Lung (tissue), 12 donors: ENCODE measurements around the gene CD5L. TPM values are rescaled to one million over a fixed set of nuclear protein-coding genes. Genes with fewer than 3 reads are reported as not detected.

Experiments used
- ATAC-seq: fragments of 200-7000 bp; cut with Tn5 transposase; one replicate; pipeline ENCODE4 v1.9.1; 2020; ENCODE audit warnings: moderate number of reproducible peaks; ENCODE audit not compliant: insufficient read depth, low FRiP score
- DNase-seq, 3 donors: peaks; one replicate each; pipeline ENCODE4 v3.0.0-alpha.2; 2013 to 2017
- H3K27ac ChIP-seq, 2 donors: one replicate each; pipeline ENCODE4 v1.5.1; 2013; ENCODE audit warnings: mild to moderate bottlenecking in 2 of 2, moderate library complexity in 2 of 2, control low read depth in 1 of 2, inconsistent platforms in 1 of 2, low read depth in 1 of 2, low read length in 1 of 2
- H3K27me3 ChIP-seq, 3 donors: one replicate each; pipeline ENCODE4 v1.5.1; 2013; ENCODE audit warnings: low read length in 2 of 3; ENCODE audit not compliant: control insufficient read depth in 3 of 3, insufficient read depth in 3 of 3
- H3K36me3 ChIP-seq, 4 donors: one replicate each; pipeline ENCODE4 v1.5.1; 2013; ENCODE audit warnings: low read length in 4 of 4, mild to moderate bottlenecking in 1 of 4, moderate library complexity in 1 of 4; ENCODE audit not compliant: control insufficient read depth in 4 of 4, insufficient read depth in 4 of 4
- H3K4me1 ChIP-seq, 5 donors: one replicate each; pipeline ENCODE4 v1.5.1; 2013; ENCODE audit warnings: low read length in 5 of 5, mild to moderate bottlenecking in 2 of 5, moderate library complexity in 1 of 5; ENCODE audit not compliant: control insufficient read depth in 5 of 5, insufficient read depth in 5 of 5
- H3K4me3 ChIP-seq: one replicate; pipeline ENCODE4 v1.5.1; 2013; ENCODE audit warnings: mild to moderate bottlenecking, control low read depth, moderate library complexity
- H3K9ac ChIP-seq, 2 donors: one replicate each; pipeline ENCODE4 v1.5.1; 2013; ENCODE audit warnings: low read length in 2 of 2, control low read depth in 1 of 2; ENCODE audit not compliant: insufficient read depth in 1 of 2
- H3K9me3 ChIP-seq, 4 donors: one replicate each; pipeline ENCODE4 v1.5.1; 2013; ENCODE audit warnings: low read length in 3 of 4, mild to moderate bottlenecking in 1 of 4, moderate library complexity in 1 of 4; ENCODE audit not compliant: control insufficient read depth in 4 of 4, insufficient read depth in 3 of 4
- WGBS, 2 donors: extraction: QIAGEN DNeasy Blood & Tissue Kit; methylation state at CpG; one replicate each; pipeline ENCODE4 v1.1.7; 2013; 5-methylcytosine and 5-hydroxymethylcytosine counted together
- polyA plus RNA-seq, 2 donors: library from polyadenylated mRNA; stranded (reverse); fragments of 200-250 nt; gene quantifications; one replicate each; pipeline ENCODE4 v1.2.1, GENCODE V29; 2013
- total RNA-seq, 2 donors: library from RNA; depleted of rRNA in 1 of 2; stranded (reverse); fragments of >200 nt in 1 of 2; gene quantifications; one replicate each; pipeline ENCODE4 v1.2.1, GENCODE V29; 2014 to 2021
- TF ChIP-seq, protein P1 (sequence below): IDR thresholded peaks from 2 replicates; pipeline ENCODE4 v1.5.1; 2012; ENCODE audit warnings: mild to moderate bottlenecking; ENCODE audit errors: control extremely low read depth, extremely low read depth
- donor health status: control.
- donor health status: control.
- donor health status: Bipolar disorder and iron deficiency.
- donor health status: healthy.
- donor health status: DM: yes; HTN: yes; CAD: no.

The CD5L gene
- total and polyA plus RNA-seq, 4 donors = 0.17 to 6.1 (median 0.40) TPM

DNA sequence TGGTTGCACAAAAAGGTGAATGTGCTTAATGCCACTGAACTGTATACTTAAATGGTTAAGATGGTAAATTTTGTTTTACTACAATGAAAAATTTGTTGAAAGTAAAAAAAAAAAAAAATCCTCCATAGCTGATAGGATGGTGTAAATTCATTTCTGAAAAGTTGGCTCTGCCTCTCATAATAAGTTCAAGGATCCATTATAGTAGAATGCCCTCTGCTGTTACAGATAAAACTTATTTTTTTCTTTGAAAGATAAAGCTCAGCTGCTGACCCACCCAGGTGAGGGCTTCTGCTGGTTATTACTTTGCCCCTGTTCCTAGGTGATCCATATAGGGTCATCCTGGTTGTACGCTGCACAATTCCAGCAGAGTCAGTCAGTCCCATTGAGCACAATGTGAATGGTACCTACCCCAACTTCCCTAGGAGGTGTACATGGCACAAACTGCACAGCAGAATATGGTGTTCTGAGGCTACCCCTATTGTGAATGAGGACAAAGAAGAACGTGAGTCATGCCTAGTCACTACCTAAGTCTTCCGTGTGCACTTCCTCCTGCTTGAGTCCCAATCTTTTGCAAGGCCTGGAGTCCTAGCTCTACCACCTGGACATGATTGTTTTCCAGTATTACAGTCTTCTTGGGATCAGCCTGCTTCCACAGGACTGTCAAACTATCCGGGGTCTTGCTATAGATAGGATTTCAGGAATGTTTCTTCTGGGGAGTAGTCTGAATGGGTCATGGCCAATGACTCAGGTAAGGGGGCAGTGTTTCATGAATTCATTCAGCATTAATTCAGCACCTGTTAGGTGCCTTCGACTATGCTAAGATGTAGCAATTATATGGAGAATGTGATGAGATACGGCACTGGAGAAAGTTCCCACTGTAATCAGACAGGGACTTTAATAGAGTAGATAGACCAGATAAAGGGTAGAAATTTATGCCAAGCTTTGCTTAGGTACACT lies 20.8 kb upstream of the CD5L start:
- DNase-seq = no peak
- Histone ChIP-seq H3K9ac (no peak overlapping the region), H3K9me3 (no peaks in the 10 kb centered on the region), H3K36me3 (no peaks in the 10 kb centered on the region), H3K4me1 (no peaks in the 10 kb centered on the region), H3K4me3 (no peak overlapping the region), H3K27ac (no peak overlapping the region), H3K27me3 (peaks cover 0 to 2% (median 0%) of the 10 kb centered on the region in 3 donors)
- TF ChIP-seq, protein P1, sequence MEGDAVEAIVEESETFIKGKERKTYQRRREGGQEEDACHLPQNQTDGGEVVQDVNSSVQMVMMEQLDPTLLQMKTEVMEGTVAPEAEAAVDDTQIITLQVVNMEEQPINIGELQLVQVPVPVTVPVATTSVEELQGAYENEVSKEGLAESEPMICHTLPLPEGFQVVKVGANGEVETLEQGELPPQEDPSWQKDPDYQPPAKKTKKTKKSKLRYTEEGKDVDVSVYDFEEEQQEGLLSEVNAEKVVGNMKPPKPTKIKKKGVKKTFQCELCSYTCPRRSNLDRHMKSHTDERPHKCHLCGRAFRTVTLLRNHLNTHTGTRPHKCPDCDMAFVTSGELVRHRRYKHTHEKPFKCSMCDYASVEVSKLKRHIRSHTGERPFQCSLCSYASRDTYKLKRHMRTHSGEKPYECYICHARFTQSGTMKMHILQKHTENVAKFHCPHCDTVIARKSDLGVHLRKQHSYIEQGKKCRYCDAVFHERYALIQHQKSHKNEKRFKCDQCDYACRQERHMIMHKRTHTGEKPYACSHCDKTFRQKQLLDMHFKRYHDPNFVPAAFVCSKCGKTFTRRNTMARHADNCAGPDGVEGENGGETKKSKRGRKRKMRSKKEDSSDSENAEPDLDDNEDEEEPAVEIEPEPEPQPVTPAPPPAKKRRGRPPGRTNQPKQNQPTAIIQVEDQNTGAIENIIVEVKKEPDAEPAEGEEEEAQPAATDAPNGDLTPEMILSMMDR = no peak
- ATAC-seq = no peak
- 70 to 77% methylated on average over 6 of the region's 6 CpGs for WGBS, 2 donors

- ATAC-seq (no peak), DNase-seq (no peak)
- H3K36me3 ChIP-seq = no peaks in the 10 kb centered on the region
- no peak overlapping the region for H3K27ac ChIP-seq
- 87 to 91% methylated on average over 2 of the region's 2 CpGs for WGBS, 2 donors
- peaks cover 0 to 2% (median 0%) of the 10 kb centered on the region in 3 donors for H3K27me3 ChIP-seq
- no peaks in the 10 kb centered on the region for H3K9me3 ChIP-seq
- TF ChIP-seq, protein P1 = no peak
- no peak overlapping the region for H3K4me3 ChIP-seq
- H3K9ac ChIP-seq = no peak overlapping the region
- H3K4me1 ChIP-seq = no peaks in the 10 kb centered on the region
These were observed 14.9 kb upstream of the CD5L start for GRCh38 chr1:157856538-157856937.

GRCh38 chr1:157852476-157852875 lies 10.9 kb upstream of the CD5L start:
- Histone ChIP-seq H3K9ac (no peak overlapping the region), H3K27ac (no peak overlapping the region), H3K9me3 (no peaks in the 10 kb centered on the region), H3K4me3 (no peak overlapping the region), H3K4me1 (no peaks in the 10 kb centered on the region), H3K36me3 (no peaks in the 10 kb centered on the region), H3K27me3 (no peaks in the 10 kb centered on the region)
- WGBS, 2 donors = 60 to 79% methylated on average over 3 of the region's 3 CpGs
- TF ChIP-seq, protein P1 = no peak
- ATAC-seq = no peak
- no peak for DNase-seq
